Head of caudate nucleus (tissue), 42 donors: ENCODE data around the gene TNS3.
A peak's percentile ranks its signal among the peaks of the same experiment; 100 is the strongest.

Experiments used
- DNase-seq, 42 donors: peaks; one replicate each; pipeline versions ENCODE4 v3.0.0 to v3.0.0-alpha.2; 2020 to 2021; ENCODE audit warnings: mixed read lengths in 7 of 42
- intact Hi-C: fragments of 100-400 bp; cut with DNase I; formaldehyde crosslinking; loops from one replicate; pipeline ENCODE4 v1.15.0; 2022

TNS3 gene

GRCh38 chr7:47264021-47264651, 317.8 kb downstream of the TNS3 start:
- intact Hi-C loops, result loop anchor here (10.0 kb wide), 1 partner anchor 551 kb away; no protein-coding TSS in a partner anchor
- peak in 2 of 42 donors; percentile 11 to 23 for DNase-seq

- intact Hi-C loops, result loop anchor here (10.0 kb wide), 1 partner anchor 552 kb away; no protein-coding TSS in a partner anchor
- DNase-seq, result peak in 2 of 42 donors; percentile 10 to 29
These were observed 319.0 kb downstream of the TNS3 start for GRCh38 chr7:47262881-47263280.

- peak in 1 of 42 donors; percentile 10 for DNase-seq
- intact Hi-C loops, result loop anchor here (10.0 kb wide), 1 partner anchor 553 kb away; no protein-coding TSS in a partner anchor
These were observed 319.8 kb downstream of the TNS3 start for GRCh38 chr7:47262160-47262559.

- intact Hi-C loops, result loop anchor here (10.0 kb wide), 1 partner anchor 555 kb away; no protein-coding TSS in a partner anchor
These were observed 321.6 kb downstream of the TNS3 start for GRCh38 chr7:47260270-47260669.

GRCh38 chr7:47259682-47260081, 322.2 kb downstream of the TNS3 start:
- intact Hi-C loops, result loop anchor here (10.0 kb wide), 1 partner anchor 555 kb away; no protein-coding TSS in a partner anchor
- no peak for DNase-seq

More at GRCh38 chr7:47260270-47260669, 321.6 kb downstream of the TNS3 start:
- DNase-seq, result no peak

GRCh38 chr7:47258798-47259197, 323.1 kb downstream of the TNS3 start:
- DNase-seq, result no peak
- intact Hi-C loops, result no loop called here

GRCh38 chr7:47256016-47256415, 325.9 kb downstream of the TNS3 start:
- intact Hi-C loops, result no loop called here
- peak in 1 of 42 donors; percentile 16 for DNase-seq

GRCh38 chr7:47255441-47255840, 326.5 kb downstream of the TNS3 start:
- intact Hi-C loops, result no loop called here
- DNase-seq, result peak in 1 of 42 donors; percentile 13

GRCh38 chr7:47255007-47255406, 326.9 kb downstream of the TNS3 start:
- intact Hi-C loops, result no loop called here
- no peak for DNase-seq

GRCh38 chr7:47254081-47254977, 327.6 kb downstream of the TNS3 start:
- DNase-seq, result peak; percentile 22 to 85 (median 71)
- intact Hi-C loops, result no loop called here

GRCh38 chr7:47253650-47254080, 328.2 kb downstream of the TNS3 start:
- intact Hi-C loops, result no loop called here
- DNase-seq, result peak in 10 of 42 donors; percentile 10 to 62 (median 17)

GRCh38 chr7:47252675-47253074, 329.2 kb downstream of the TNS3 start:
- intact Hi-C loops, result no loop called here
- no peak for DNase-seq

GRCh38 chr7:47249361-47249760, 332.6 kb downstream of the TNS3 start:
- intact Hi-C loops, result no loop called here

GRCh38 chr7:47248797-47249196, 333.1 kb downstream of the TNS3 start:
- intact Hi-C loops, result no loop called here
- no peak for DNase-seq

More at GRCh38 chr7:47249361-47249760, 332.6 kb downstream of the TNS3 start:
- DNase-seq, result no peak

GRCh38 chr7:47247132-47247531, 334.8 kb downstream of the TNS3 start:
- DNase-seq, result no peak

GRCh38 chr7:47244692-47245091, 337.2 kb downstream of the TNS3 start:
- intact Hi-C loops, result no loop called here

More at GRCh38 chr7:47247132-47247531, 334.8 kb downstream of the TNS3 start:
- intact Hi-C loops, result no loop called here

GRCh38 chr7:47241112-47242065, 340.5 kb downstream of the TNS3 start:
- intact Hi-C loops, result no loop called here
- no peak for DNase-seq

More at GRCh38 chr7:47244692-47245091, 337.2 kb downstream of the TNS3 start:
- DNase-seq, result no peak

GRCh38 chr7:47239931-47240421, 341.9 kb downstream of the TNS3 start:
- intact Hi-C loops, result no loop called here
- DNase-seq, result no peak
